NB4 (cell line): ENCODE data around the gene AUTS2.

Experiments
- DNase-seq: peaks from one replicate; pipeline ENCODE4 v3.0.0; 2010; ENCODE audit warnings: low read depth
- H3K4me3 ChIP-seq: one replicate; pipeline ENCODE4 v1.5.1; 2011; ENCODE audit warnings: mild to moderate bottlenecking, low read depth, low read length, moderate library complexity
- CTCF ChIP-seq: IDR thresholded peaks from one replicate; pipeline ENCODE4 v1.5.1; 2012; ENCODE audit warnings: low read depth, low read length
- MYC ChIP-seq: IDR thresholded peaks from 2 replicates; pipeline ENCODE4 v1.6.1; 2011; ENCODE audit warnings: low read depth, low read length
- POLR2A ChIP-seq: IDR thresholded peaks from 2 replicates; pipeline ENCODE4 v1.6.1; 2011; ENCODE audit warnings: mild to moderate bottlenecking; ENCODE audit not compliant: insufficient read length; ENCODE audit errors: extremely low read depth
- TF ChIP-seq, protein P1 (sequence below): IDR thresholded peaks from 2 replicates; pipeline ENCODE4 v1.6.1; 2011; ENCODE audit warnings: low read depth, low read length

Gene AUTS2

DNA sequence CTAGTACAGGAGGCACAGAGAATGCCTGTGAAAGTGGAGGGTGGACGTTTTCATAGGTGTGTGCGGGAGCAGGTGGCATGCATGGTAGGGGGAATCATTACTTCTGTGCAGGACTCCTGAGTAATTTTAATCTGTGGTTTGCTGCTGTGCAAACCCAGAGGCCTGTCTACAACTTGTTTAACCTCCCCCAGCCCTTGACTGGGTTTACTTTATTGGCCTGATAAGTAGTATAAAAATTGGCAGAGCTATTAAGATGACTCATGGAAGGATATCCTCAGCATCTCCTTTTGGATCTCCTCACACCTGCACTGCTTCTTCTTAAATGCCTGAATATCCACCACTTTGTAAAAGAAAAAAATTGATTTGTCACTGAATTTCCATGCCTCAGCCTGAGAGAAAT lies 104.8 kb downstream of the AUTS2 start:
- TF ChIP-seq CTCF = no peak
- TF ChIP-seq POLR2A = no peak
- TF ChIP-seq, protein P1, sequence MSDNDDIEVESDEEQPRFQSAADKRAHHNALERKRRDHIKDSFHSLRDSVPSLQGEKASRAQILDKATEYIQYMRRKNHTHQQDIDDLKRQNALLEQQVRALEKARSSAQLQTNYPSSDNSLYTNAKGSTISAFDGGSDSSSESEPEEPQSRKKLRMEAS = no peak
- TF ChIP-seq MYC = no peak
- no peak overlapping the region for H3K4me3 ChIP-seq

GRCh38 chr7:69706070-69706469 lies 107.8 kb downstream of the AUTS2 start:
- H3K4me3 ChIP-seq = no peak overlapping the region
- no peak for DNase-seq
- TF ChIP-seq CTCF (no peak), MYC (no peak)

More for the DNA sequence above, 104.8 kb downstream of the AUTS2 start:
- DNase-seq = no peak

DNA sequence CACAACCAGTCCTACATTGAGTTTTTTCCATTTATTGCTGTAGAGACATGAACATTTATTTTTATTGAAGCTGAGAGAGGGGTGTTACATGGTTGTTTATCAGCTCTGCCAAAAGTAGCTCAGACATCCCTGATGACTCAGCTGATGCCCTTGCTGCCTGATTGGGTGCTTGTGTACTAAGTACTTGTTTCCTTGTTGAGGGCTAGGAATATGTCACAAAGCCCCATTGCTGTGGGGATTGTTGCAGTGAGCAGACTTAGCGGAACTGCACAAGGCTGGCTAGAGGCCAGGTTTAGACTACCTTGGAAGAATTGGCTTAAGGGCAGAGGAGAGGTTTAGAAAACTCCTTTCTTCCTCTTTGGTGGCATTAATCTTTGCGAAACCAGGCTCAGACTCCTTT lies 110.6 kb downstream of the AUTS2 start:
- no peak overlapping the region for H3K4me3 ChIP-seq
- TF ChIP-seq POLR2A (no peak), CTCF (no peak), MYC (no peak)
- TF ChIP-seq, protein P1 = no peak
- peak; percentile 24 for DNase-seq

DNA sequence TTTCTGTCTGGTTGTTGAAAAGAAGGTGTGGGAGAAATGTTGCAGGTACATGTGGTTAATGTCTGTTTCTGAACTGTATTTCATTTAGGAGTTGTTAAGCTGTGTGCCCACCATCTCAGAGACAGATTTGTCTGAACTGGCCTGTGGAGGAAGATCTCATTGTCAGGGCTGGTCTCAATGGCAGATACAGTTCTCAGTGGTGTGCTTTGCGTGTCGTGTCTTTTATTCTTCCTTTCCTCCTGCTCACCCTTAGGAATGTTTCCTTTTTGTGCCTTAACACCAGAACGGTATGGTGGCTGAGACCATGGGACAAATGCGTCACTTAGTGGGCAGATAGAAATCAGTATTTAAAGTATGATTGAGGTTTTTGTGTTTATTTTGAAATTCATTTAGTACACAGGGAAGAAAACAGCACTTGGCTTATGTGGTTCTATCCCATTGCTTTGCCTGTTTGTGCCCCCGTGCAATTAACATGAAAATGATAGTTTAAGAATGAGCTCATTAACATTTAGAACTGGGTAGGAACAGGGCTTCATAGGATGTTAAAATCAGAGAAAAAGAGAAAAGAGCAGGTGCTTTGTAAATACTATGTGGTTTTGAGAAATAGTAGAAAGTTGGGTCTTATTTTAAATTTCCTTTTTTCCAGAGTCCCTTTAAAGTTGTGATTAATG lies 112.6 kb downstream of the AUTS2 start:
- DNase-seq = no peak
- TF ChIP-seq, protein P1 = no peak
- TF ChIP-seq POLR2A (no peak), CTCF (no peak), MYC (no peak)
- H3K4me3 ChIP-seq = no peak overlapping the region

DNA sequence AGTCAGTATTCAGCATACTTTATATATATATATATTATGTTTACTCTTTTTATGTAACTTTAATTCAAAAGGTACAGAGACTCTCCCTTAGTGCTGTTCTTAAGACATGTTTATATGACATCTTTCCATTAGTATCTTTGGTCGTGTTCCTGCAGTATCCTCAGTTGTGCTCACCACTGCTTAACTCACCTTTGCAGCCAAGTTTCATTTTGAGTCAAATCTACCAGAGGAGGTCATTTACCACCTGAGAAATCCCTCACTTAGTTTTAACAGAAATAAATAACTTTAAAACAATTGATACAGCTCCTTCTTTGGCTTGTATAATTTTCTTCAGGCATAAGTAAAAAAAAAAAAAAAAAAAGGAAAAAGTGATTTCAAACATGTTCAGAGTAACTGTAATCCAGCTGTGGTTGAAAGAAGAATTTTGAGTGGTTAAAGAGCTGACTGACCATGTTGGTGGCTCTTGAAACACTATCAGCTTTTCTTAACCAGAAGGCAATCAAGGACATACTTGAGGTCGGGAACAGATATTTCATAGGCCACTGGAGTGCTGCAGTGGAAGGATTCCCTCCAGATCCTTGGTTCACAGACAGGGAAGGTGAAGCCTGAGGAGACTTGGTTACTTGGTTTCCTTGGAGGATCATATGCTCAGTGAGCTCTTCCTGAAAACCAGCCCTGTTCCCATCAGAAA lies 116.8 kb downstream of the AUTS2 start:
- DNase-seq = no peak
- no peak overlapping the region for H3K4me3 ChIP-seq
- no peak for TF ChIP-seq MYC
- TF ChIP-seq, protein P1 = no peak
- no peak for TF ChIP-seq POLR2A
- TF ChIP-seq CTCF = no peak

- no peak overlapping the region for H3K4me3 ChIP-seq
- DNase-seq = no peak
- TF ChIP-seq, protein P1 = no peak
- TF ChIP-seq POLR2A (no peak), MYC (no peak), CTCF (no peak)
Measured at GRCh38 chr7:69717221-69717620, 118.9 kb downstream of the AUTS2 start.
